Body of pancreas (tissue), 4 donors: Measurements from ENCODE around the gene ROR1.

Source experiments
- POLR2A ChIP-seq, 3 donors: fragments of 450-650 bp; IDR thresholded peaks; one replicate each; pipeline ENCODE4 v1.6.1; 2016; ENCODE audit warnings: antibody characterized with exemption in 3 of 3, mild to moderate bottlenecking in 2 of 3
- TF ChIP-seq, protein P1 (sequence below), 7 experiments: fragments of 450-650 bp in 4 of 7; fragments of 200-600 bp in 3 of 7; sonication (generic) in 3 of 7; IDR thresholded peaks; one replicate each; pipeline ENCODE4 v1.5.1; 2016 to 2019; ENCODE audit warnings: antibody characterized with exemption in 7 of 7

DNA sequence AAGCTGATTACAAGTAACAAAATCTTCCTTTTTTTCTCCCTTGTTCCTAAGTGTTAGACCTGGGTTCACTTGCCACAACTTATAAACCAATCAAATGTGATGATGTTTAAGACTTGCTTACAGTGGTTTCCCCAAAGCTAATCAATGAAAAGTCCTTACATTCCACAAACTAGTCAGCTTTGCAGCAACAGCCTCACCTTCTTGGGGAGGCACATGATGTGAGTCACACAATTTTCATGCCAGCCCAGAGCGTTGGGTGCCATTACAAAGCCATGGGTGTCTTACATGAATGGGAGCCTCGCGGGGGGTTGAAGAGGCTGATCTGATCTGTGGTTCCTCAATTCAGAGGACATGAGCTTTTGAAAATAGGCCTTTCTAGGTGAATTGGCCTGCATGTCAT is 338.0 kb downstream of the ROR1 start:
- TF ChIP-seq, protein P1, sequence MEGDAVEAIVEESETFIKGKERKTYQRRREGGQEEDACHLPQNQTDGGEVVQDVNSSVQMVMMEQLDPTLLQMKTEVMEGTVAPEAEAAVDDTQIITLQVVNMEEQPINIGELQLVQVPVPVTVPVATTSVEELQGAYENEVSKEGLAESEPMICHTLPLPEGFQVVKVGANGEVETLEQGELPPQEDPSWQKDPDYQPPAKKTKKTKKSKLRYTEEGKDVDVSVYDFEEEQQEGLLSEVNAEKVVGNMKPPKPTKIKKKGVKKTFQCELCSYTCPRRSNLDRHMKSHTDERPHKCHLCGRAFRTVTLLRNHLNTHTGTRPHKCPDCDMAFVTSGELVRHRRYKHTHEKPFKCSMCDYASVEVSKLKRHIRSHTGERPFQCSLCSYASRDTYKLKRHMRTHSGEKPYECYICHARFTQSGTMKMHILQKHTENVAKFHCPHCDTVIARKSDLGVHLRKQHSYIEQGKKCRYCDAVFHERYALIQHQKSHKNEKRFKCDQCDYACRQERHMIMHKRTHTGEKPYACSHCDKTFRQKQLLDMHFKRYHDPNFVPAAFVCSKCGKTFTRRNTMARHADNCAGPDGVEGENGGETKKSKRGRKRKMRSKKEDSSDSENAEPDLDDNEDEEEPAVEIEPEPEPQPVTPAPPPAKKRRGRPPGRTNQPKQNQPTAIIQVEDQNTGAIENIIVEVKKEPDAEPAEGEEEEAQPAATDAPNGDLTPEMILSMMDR (IDR thresholded peaks at IDR 0.05), result no peak
- TF ChIP-seq POLR2A (IDR thresholded peaks at IDR 0.05), result no peak
